H1 (cell line): ENCODE results near the gene TGFBR2. TPM values are rescaled to one million over a fixed set of nuclear protein-coding genes. Genes with fewer than 3 reads are reported as not detected.

Experiments used
- BACH1 ChIP-seq: IDR thresholded peaks from 2 replicates; pipeline ENCODE4 v1.6.1; 2012; ENCODE audit warnings: low read length, improper control_type of control experiment
- SRF ChIP-seq: IDR thresholded peaks from 2 replicates; pipeline ENCODE4 v1.6.1; 2011; ENCODE audit warnings: mild to moderate bottlenecking, low read depth, low read length, moderate library complexity
- TCF12 ChIP-seq: IDR thresholded peaks from 2 replicates; pipeline ENCODE4 v1.6.1; 2011; ENCODE audit warnings: low read depth, mild to moderate bottlenecking, low read length
- polyA plus RNA-seq, 7 experiments: library from polyadenylated mRNA; depleted of rRNA in 3 of 7; stranded (reverse) in 5 of 7; unstranded in 2 of 7; fragments of >200 nt in 5 of 7; fragments of 200-250 nt in 2 of 7; gene quantifications; 1 replicate in 5 of 7; 2 replicates in 1 of 7; 4 replicates in 1 of 7; pipeline versions ENCODE4 v1.2.1 to v1.2.3, GENCODE V29; 2011 to 2013; ENCODE audit warnings: missing spikeins in 2 of 7, mixed read lengths in 2 of 7
- total RNA-seq: library from RNA; stranded (reverse); fragmentation: NEBNext Ultra II Directional; extraction: Animal tissue kit (Norgen Biotek cat#: 25700); gene quantifications from 2 replicates; pipeline ENCODE4 v1.2.1, GENCODE V29; 2021
- TF ChIP-seq, protein P1 (sequence below), 3 experiments: IDR thresholded peaks; 1 replicate in 2 of 3; 2 replicates in 1 of 3; pipeline versions ENCODE4 v1.5.1 to v1.6.1; 2011; ENCODE audit warnings: low read length in 3 of 3, mild to moderate bottlenecking in 3 of 3, inconsistent platforms in 2 of 3, low read depth in 1 of 3, moderate library complexity in 1 of 3; ENCODE audit not compliant: insufficient read depth in 1 of 3; ENCODE audit errors: control extremely low read depth in 1 of 3

TGFBR2 gene
- total and polyA plus RNA-seq, 2 of the 8 experiments (the other 6 are each of a cell fraction or from before 2014, with no cell fraction given), result 4.2 to 7.4 TPM

DNA sequence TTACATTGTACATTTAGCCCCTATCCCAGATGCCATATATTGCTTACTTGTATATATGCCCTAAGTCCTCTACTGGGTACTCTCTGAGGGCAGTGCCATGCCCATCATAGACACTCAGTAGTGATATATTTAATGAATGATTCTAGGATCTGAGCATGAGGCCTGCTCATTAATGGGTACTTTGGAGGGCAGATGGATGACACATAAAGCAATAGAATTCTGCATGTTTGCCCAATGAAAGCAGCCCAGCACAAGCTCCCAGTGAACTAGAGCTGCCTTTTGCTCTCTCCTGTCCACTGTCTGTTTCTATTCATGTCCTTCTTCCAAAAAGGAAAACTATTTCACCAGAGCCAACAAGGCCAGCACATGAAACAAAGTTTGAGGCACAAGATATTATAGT, 63.9 kb downstream of the TGFBR2 start (continued):
- TF ChIP-seq SRF (no peak), BACH1 (no peak), TCF12 (no peak)
- TF ChIP-seq, protein P1, sequence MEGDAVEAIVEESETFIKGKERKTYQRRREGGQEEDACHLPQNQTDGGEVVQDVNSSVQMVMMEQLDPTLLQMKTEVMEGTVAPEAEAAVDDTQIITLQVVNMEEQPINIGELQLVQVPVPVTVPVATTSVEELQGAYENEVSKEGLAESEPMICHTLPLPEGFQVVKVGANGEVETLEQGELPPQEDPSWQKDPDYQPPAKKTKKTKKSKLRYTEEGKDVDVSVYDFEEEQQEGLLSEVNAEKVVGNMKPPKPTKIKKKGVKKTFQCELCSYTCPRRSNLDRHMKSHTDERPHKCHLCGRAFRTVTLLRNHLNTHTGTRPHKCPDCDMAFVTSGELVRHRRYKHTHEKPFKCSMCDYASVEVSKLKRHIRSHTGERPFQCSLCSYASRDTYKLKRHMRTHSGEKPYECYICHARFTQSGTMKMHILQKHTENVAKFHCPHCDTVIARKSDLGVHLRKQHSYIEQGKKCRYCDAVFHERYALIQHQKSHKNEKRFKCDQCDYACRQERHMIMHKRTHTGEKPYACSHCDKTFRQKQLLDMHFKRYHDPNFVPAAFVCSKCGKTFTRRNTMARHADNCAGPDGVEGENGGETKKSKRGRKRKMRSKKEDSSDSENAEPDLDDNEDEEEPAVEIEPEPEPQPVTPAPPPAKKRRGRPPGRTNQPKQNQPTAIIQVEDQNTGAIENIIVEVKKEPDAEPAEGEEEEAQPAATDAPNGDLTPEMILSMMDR (IDR thresholded peaks at IDR 0.05; ENCODE audit: control extremely low read depth in 1 of 3, insufficient read depth in 1 of 3, low read depth in 1 of 3, low read length in 3 of 3), result no peak
